Mesenchymal stem cell (in vitro differentiated cells and primary cell): Measurements from ENCODE around the gene CEP128.

ENCODE experiments used
- DNase-seq: peaks from one replicate; pipeline ENCODE4 v3.0.0-alpha.2; 2013
- H2AFZ ChIP-seq: one replicate; pipeline ENCODE4 v1.6.1; 2013; ENCODE audit warnings: low read depth, mild to moderate bottlenecking, control low read depth, inconsistent platforms, low read length, moderate library complexity
- H2AK5ac ChIP-seq: 2 replicates; pipeline ENCODE4 v1.6.1; 2013; ENCODE audit warnings: low read length, moderate library complexity, mild to moderate bottlenecking, inconsistent platforms; ENCODE audit not compliant: severe bottlenecking
- H2BK120ac ChIP-seq: one replicate; pipeline ENCODE4 v1.6.1; 2013; ENCODE audit warnings: low read depth, mild to moderate bottlenecking, inconsistent platforms, low read length, moderate library complexity
- H2BK12ac ChIP-seq, 2 experiments: one replicate each; pipeline ENCODE4 v1.6.1; 2013; ENCODE audit warnings: inconsistent platforms in 2 of 2, low read length in 2 of 2, mild to moderate bottlenecking in 2 of 2, moderate library complexity in 2 of 2, control low read depth in 1 of 2
- H2BK15ac ChIP-seq: one replicate; pipeline ENCODE4 v1.6.1; 2013; ENCODE audit warnings: mild to moderate bottlenecking, low read depth, inconsistent platforms; ENCODE audit not compliant: poor library complexity, severe bottlenecking
- H2BK5ac ChIP-seq: 2 replicates; pipeline ENCODE4 v1.6.1; 2013; ENCODE audit warnings: low read depth, mild to moderate bottlenecking, low read length, control low read depth, inconsistent platforms; ENCODE audit not compliant: poor library complexity, severe bottlenecking
- H3K14ac ChIP-seq, 2 experiments: one replicate each; pipeline ENCODE4 v1.6.1; 2013; ENCODE audit warnings: inconsistent platforms in 2 of 2, low read length in 2 of 2, control low read depth in 1 of 2, mild to moderate bottlenecking in 1 of 2, moderate library complexity in 1 of 2
- H3K18ac ChIP-seq, 2 experiments: one replicate each; pipeline ENCODE4 v1.6.1; 2013; ENCODE audit warnings: inconsistent platforms in 2 of 2, low read length in 2 of 2, control low read depth in 1 of 2, low read depth in 1 of 2, mild to moderate bottlenecking in 1 of 2
- H3K23ac ChIP-seq, 2 experiments: one replicate each; pipeline ENCODE4 v1.6.1; 2013; ENCODE audit warnings: inconsistent platforms in 2 of 2, low read length in 2 of 2, mild to moderate bottlenecking in 2 of 2, moderate library complexity in 2 of 2, control low read depth in 1 of 2
- H3K27ac ChIP-seq: 2 replicates; pipeline ENCODE4 v1.5.1; 2013; ENCODE audit warnings: mild to moderate bottlenecking, moderate library complexity, low read length, control low read depth, inconsistent platforms; ENCODE audit not compliant: poor library complexity, severe bottlenecking
- H3K27me3 ChIP-seq, 2 experiments: 2 replicates each; pipeline versions ENCODE4 v1.6.1 to v1.7.0; 2013; ENCODE audit warnings: low read length in 2 of 2, mild to moderate bottlenecking in 2 of 2, moderate library complexity in 2 of 2, control low read depth in 1 of 2, inconsistent platforms in 1 of 2; ENCODE audit not compliant: control insufficient read depth in 1 of 2, insufficient read depth in 1 of 2
- H3K36me3 ChIP-seq, 2 experiments: 2 replicates each; pipeline versions ENCODE4 v1.6.1 to v1.7.0; 2013; ENCODE audit warnings: low read length in 2 of 2, control low read depth in 1 of 2, inconsistent platforms in 1 of 2, low read depth in 1 of 2, mild to moderate bottlenecking in 1 of 2; ENCODE audit not compliant: insufficient read depth in 2 of 2, control insufficient read depth in 1 of 2
- H3K4ac ChIP-seq, 2 experiments: one replicate each; pipeline ENCODE4 v1.6.1; 2013; ENCODE audit warnings: inconsistent platforms in 2 of 2, low read length in 2 of 2, mild to moderate bottlenecking in 2 of 2, moderate library complexity in 2 of 2, control low read depth in 1 of 2, low read depth in 1 of 2
- H3K4me1 ChIP-seq: 2 replicates; pipeline ENCODE4 v1.6.1; 2013; ENCODE audit warnings: low read depth, low read length, control low read depth; ENCODE audit not compliant: control insufficient read depth, insufficient read depth
- H3K4me2 ChIP-seq: 2 replicates; pipeline ENCODE4 v1.6.1; 2013; ENCODE audit warnings: low read length, mild to moderate bottlenecking, inconsistent platforms; ENCODE audit not compliant: poor library complexity, severe bottlenecking
- H3K4me3 ChIP-seq, 2 experiments: 2 replicates each; pipeline versions ENCODE4 v1.5.1 to v1.7.0; 2013; ENCODE audit warnings: low read length in 2 of 2, mild to moderate bottlenecking in 2 of 2, control low read depth in 1 of 2, low read depth in 1 of 2; ENCODE audit not compliant: insufficient read depth in 1 of 2
- H3K79me1 ChIP-seq: replicated peaks from 2 replicates; pipeline ENCODE4 v1.6.1; 2013; ENCODE audit warnings: mild to moderate bottlenecking, control low read depth, low read length, inconsistent platforms; ENCODE audit not compliant: poor library complexity, severe bottlenecking
- H3K9ac ChIP-seq: 2 replicates; pipeline ENCODE4 v1.7.0; 2013; ENCODE audit warnings: mild to moderate bottlenecking, low read length, moderate library complexity
- H3K9me3 ChIP-seq: 2 replicates; pipeline ENCODE4 v1.7.0; 2013; ENCODE audit warnings: mild to moderate bottlenecking, low read length; ENCODE audit not compliant: control insufficient read depth
- H4K8ac ChIP-seq: one replicate; pipeline ENCODE4 v1.6.1; 2013; ENCODE audit warnings: inconsistent platforms, mild to moderate bottlenecking, low read length, moderate library complexity
- H4K91ac ChIP-seq: one replicate; pipeline ENCODE4 v1.6.1; 2013; ENCODE audit warnings: mild to moderate bottlenecking, low read length, inconsistent platforms
- WGBS: methylation state at CpG from one replicate; pipeline ENCODE4 v1.1.7; 2013; ENCODE audit warnings: mixed read lengths; 5-methylcytosine and 5-hydroxymethylcytosine counted together

CEP128 gene

GRCh38 chr14:80979951-80980350 lies 38.4 kb upstream of the CEP128 start:
- H3K4ac ChIP-seq: no peak overlapping the region
- no peak overlapping the region for H3K27ac ChIP-seq
- no peak overlapping the region for H2BK120ac ChIP-seq
- H3K9me3 ChIP-seq: no peaks in the 10 kb centered on the region
- H3K4me3 ChIP-seq: no peak overlapping the region
- H4K91ac ChIP-seq: no peak overlapping the region
- WGBS: 72% methylated on average over 2 of the region's 2 CpGs
- no peak overlapping the region for H2BK15ac ChIP-seq
- H3K79me1 ChIP-seq: no peaks in the 10 kb centered on the region
- H3K23ac ChIP-seq: no peak overlapping the region
- no peaks in the 10 kb centered on the region for H3K4me1 ChIP-seq
- no peaks in the 10 kb centered on the region for H3K36me3 ChIP-seq
- H3K14ac ChIP-seq: no peak overlapping the region
- H2AFZ ChIP-seq: no peak overlapping the region
- H2BK12ac ChIP-seq: no peak overlapping the region
- no peak for DNase-seq
- H3K27me3 ChIP-seq: peaks cover 57 to 76% of the 10 kb centered on the region in 2 experiments
- H4K8ac ChIP-seq: no peak overlapping the region
- no peak overlapping the region for H3K18ac ChIP-seq
- no peak overlapping the region for H2AK5ac ChIP-seq
- H2BK5ac ChIP-seq: no peak overlapping the region
- H3K4me2 ChIP-seq: no peak overlapping the region
- H3K9ac ChIP-seq: no peak overlapping the region

DNA sequence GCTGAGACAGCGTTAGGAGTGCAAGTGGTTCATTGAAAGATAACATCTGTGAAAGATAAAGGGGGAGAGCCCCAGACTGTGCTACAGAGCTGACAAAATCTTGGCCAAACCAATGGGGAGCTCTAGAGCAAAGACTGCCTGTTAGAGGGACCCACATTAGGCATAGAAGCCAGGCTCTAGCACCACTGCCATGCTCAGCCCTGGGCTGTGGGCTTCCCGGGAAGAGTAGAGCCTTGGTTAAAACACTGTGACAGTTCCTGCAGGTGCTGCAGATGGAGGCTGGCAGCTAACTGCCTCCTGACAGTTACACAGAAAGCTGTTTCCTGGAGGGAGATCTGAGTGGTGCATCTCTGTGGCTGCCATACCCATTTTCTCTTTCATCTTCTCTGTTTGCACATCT lies 36.9 kb upstream of the CEP128 start:
- Histone ChIP-seq H3K4ac (no peak overlapping the region), H3K14ac (no peak overlapping the region), H2AK5ac (no peak overlapping the region), H3K36me3 (no peaks in the 10 kb centered on the region), H3K79me1 (no peaks in the 10 kb centered on the region), H2AFZ (no peak overlapping the region), H2BK120ac (no peak overlapping the region), H3K27ac (no peak overlapping the region), H2BK5ac (no peak overlapping the region), H3K23ac (no peak overlapping the region), H3K27me3 (peaks cover 48 to 68% of the 10 kb centered on the region in 2 experiments), H2BK12ac (no peak overlapping the region), H3K18ac (no peak overlapping the region), H4K91ac (no peak overlapping the region), H3K9ac (no peak overlapping the region), H3K4me1 (peaks cover 2% of the 10 kb centered on the region), H3K9me3 (no peaks in the 10 kb centered on the region), H2BK15ac (no peak overlapping the region), H3K4me2 (no peak overlapping the region), H4K8ac (no peak overlapping the region), H3K4me3 (no peak overlapping the region)
- no peak for DNase-seq
- WGBS: 59% methylated on average over 2 of the region's 2 CpGs

- no peak overlapping the region for H2BK15ac ChIP-seq
- no peak overlapping the region for H4K8ac ChIP-seq
- H3K9ac ChIP-seq: no peak overlapping the region
- no peak overlapping the region for H3K27ac ChIP-seq
- H2BK5ac ChIP-seq: no peak overlapping the region
- H2AK5ac ChIP-seq: no peak overlapping the region
- H3K27me3 ChIP-seq: peaks cover 50 to 67% of the 10 kb centered on the region in 2 experiments
- no peaks in the 10 kb centered on the region for H3K9me3 ChIP-seq
- no peak overlapping the region for H3K4ac ChIP-seq
- H3K14ac ChIP-seq: no peak overlapping the region
- H3K36me3 ChIP-seq: no peaks in the 10 kb centered on the region
- no peak for DNase-seq
- no peak overlapping the region for H3K23ac ChIP-seq
- H3K18ac ChIP-seq: no peak overlapping the region
- H2BK12ac ChIP-seq: no peak overlapping the region
- no peak overlapping the region for H3K4me2 ChIP-seq
- H3K79me1 ChIP-seq: no peaks in the 10 kb centered on the region
- H3K4me1 ChIP-seq: peaks cover 2% of the 10 kb centered on the region
- no peak overlapping the region for H4K91ac ChIP-seq
- H3K4me3 ChIP-seq: no peak overlapping the region
- no peak overlapping the region for H2AFZ ChIP-seq
- no peak overlapping the region for H2BK120ac ChIP-seq
Measured at GRCh38 chr14:80977221-80977620, 35.7 kb upstream of the CEP128 start.

GRCh38 chr14:80974679-80975078 lies 33.1 kb upstream of the CEP128 start:
- no peak overlapping the region for H2BK12ac ChIP-seq
- H4K91ac ChIP-seq: no peak overlapping the region
- H3K4ac ChIP-seq: no peak overlapping the region
- H3K4me1 ChIP-seq: peaks cover 2% of the 10 kb centered on the region
- peaks cover 47 to 70% of the 10 kb centered on the region in 2 experiments for H3K27me3 ChIP-seq
- DNase-seq: no peak
- no peak overlapping the region for H4K8ac ChIP-seq
- H3K9me3 ChIP-seq: no peaks in the 10 kb centered on the region
- H3K23ac ChIP-seq: no peak overlapping the region
- 88% methylated on average over 2 of the region's 2 CpGs for WGBS
- H3K27ac ChIP-seq: no peak overlapping the region
- no peak overlapping the region for H2BK120ac ChIP-seq
- no peaks in the 10 kb centered on the region for H3K79me1 ChIP-seq
- H3K4me2 ChIP-seq: no peak overlapping the region
- no peak overlapping the region for H3K14ac ChIP-seq
- no peak overlapping the region for H3K9ac ChIP-seq
- H2AK5ac ChIP-seq: no peak overlapping the region
- H3K18ac ChIP-seq: no peak overlapping the region
- no peaks in the 10 kb centered on the region for H3K36me3 ChIP-seq
- no peak overlapping the region for H2AFZ ChIP-seq
- no peak overlapping the region for H2BK5ac ChIP-seq
- H3K4me3 ChIP-seq: no peak overlapping the region
- H2BK15ac ChIP-seq: no peak overlapping the region
